Bronchial epithelial cell (primary cell): ENCODE results near the gene RNF113A. TPM values are rescaled to one million over a fixed set of nuclear protein-coding genes. Genes with fewer than 3 reads are reported as not detected.
A peak's percentile ranks its signal among the peaks of the same experiment; 100 is the strongest.

Experiments used
- DNase-seq: peaks from one replicate; pipeline ENCODE4 v3.0.0-alpha.2; 2010; ENCODE audit warnings: low read depth
- FAIRE-seq: peaks from 2 replicates; lab custom pipeline; 2011; peaks lifted over from hg19 to GRCh38; lab: Jason Lieb, UNC
- H3K27me3 ChIP-seq: 2 replicates; pipeline ENCODE4 v1.5.1; 2011; ENCODE audit warnings: low read length; ENCODE audit not compliant: control insufficient read depth, insufficient read depth
- H3K36me3 ChIP-seq: 2 replicates; pipeline ENCODE4 v1.5.1; 2011; ENCODE audit warnings: low read length; ENCODE audit not compliant: control insufficient read depth, insufficient read depth
- H3K4me3 ChIP-seq: 2 replicates; pipeline ENCODE4 v1.5.1; 2011; ENCODE audit warnings: mild to moderate bottlenecking, low read depth, low read length, control low read depth
- CTCF ChIP-seq: IDR thresholded peaks from 2 replicates; pipeline ENCODE4 v1.5.1; 2011; ENCODE audit warnings: mild to moderate bottlenecking, moderate library complexity, low read length, control low read depth, inconsistent platforms; ENCODE audit not compliant: insufficient read depth, severe bottlenecking
- total RNA-seq: library from RNA; depleted of rRNA; stranded (reverse); fragments of >200 nt; gene quantifications from 2 replicates; pipeline ENCODE4 v1.2.1, GENCODE V29; 2014

Gene RNF113A
- total RNA-seq, 1 donor from 2014 or later = 17.6 TPM

DNA sequence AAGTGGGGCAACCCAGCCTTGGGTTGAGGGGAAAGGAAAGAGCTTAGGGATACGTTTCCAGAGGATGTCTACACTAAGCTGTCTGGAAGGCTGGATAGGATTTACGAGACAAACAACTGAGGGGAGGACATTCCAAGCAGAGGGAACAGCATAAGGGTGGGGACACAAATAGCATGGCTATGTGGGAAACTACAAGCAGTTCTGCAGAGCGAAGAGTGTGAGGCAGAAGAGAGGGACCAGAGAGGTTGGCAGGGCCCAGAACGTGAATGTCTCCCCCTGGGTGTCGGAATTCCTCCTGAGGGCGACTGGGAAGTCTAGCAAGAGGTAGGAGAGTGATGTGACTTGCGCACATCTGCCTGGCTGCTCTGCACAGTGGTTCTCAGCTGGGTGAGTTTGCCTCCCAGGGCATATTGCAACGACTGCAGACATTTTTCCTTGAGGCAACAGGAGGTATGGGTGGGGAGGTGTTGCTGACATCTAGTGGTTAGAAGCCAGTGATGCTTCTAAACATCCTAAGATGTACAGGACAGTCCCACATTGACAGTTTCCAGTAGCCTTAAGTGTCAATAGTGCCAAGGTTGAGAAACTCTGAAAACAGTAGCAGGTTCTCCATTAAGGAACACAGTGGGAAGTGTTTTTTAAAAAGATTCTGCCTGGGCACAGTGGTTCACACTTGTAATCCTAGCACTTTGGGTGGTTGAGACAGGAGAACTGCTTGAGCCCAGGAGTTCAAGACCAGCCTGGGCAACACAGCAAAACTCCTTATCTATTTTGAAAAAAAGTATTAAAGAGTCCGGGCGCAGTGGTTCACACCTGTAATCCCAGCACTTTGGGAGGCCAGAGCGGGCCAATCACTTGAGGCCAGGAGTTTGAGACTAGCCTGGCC, 9.3 kb upstream of the RNF113A start:
- DNase-seq (peak; percentile 47), FAIRE-seq (peak; percentile 92)
- peak; percentile 75 for TF ChIP-seq CTCF
- Histone ChIP-seq H3K27me3 (no peaks in the 10 kb centered on the region), H3K36me3 (no peaks in the 10 kb centered on the region), H3K4me3 (no peak overlapping the region)

DNA sequence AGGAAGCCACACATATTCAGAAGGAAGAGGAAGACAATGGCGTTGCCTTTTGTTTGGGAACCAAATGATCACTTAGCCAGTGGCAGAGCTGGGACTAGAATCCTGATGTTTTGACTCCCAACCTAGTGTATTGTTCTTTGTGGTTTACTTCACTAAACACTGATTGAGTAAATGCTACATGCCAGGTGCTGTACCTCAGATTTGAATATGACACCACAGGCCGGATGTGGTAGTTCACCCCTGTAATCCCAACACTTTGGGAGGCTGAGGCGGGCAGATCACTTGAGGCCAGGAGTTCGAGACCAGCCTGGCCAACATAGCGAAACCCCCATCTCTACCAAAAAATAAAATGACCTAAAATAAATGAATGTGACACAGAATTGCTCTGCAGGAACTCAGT, 8.5 kb upstream of the RNF113A start:
- no peaks in the 10 kb centered on the region for H3K36me3 ChIP-seq
- no peaks in the 10 kb centered on the region for H3K27me3 ChIP-seq
- no peak overlapping the region for H3K4me3 ChIP-seq
- TF ChIP-seq CTCF = no peak
- no peak for FAIRE-seq
- peak; percentile 7 for DNase-seq

DNA sequence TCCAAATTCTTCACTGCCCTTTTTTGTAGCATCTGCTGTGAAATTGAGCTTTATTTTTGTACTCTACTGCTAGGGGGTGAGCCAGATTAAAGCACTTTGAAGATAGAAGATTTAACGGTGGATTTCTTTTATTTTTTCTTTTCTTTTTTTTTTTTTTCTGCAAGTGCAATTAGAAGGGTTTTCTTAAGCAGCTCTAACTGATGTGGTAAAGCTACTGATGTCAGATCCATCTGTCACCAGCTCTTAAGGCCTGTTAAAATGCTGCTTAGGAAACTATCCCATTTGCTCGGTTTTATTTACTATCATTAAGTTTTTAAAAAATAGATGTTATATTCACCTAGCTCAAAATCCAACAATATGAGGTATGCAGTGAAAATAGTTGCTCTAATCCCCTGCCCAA, 7.2 kb upstream of the RNF113A start:
- Histone ChIP-seq H3K4me3 (no peak overlapping the region), H3K27me3 (no peaks in the 10 kb centered on the region), H3K36me3 (no peaks in the 10 kb centered on the region)
- TF ChIP-seq CTCF = no peak
- no peak for DNase-seq
- no peak for FAIRE-seq

GRCh38 chrX:119871245-119871598, 311 bp downstream of the RNF113A start:
- FAIRE-seq (no peak), DNase-seq (peak; percentile 8)
- no peaks in the 10 kb centered on the region for H3K27me3 ChIP-seq
- H3K4me3 ChIP-seq = peak overlapping the region; percentile 60
- TF ChIP-seq CTCF = no peak
- no peaks in the 10 kb centered on the region for H3K36me3 ChIP-seq

DNA sequence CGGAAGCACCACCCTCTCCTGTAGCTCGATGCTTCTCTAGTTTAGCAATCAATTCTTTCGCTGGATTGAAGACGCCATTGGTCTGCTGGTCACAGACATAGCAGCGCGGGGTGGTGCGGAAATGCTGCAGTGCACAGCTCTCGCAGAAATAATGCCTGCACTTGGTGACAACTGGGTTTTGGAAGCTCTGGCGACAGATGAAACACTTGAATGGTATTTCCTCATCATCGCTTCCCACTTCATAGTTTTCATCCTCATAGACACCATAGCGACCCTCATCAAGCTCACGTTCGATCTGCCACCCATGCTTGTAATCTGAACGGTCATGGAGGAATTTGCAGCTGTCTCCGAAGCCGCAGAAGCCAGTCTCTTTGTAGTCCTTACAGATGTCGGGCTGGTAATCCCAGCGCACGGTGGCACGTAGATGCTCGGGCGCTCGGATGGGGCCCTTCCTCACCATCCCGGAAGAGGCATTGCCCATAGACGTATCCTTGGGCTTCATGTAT, 854 bp downstream of the RNF113A start:
- Histone ChIP-seq H3K4me3 (peak overlapping the region; percentile 60), H3K27me3 (no peaks in the 10 kb centered on the region), H3K36me3 (no peaks in the 10 kb centered on the region)
- FAIRE-seq = no peak
- no peak for TF ChIP-seq CTCF
- no peak for DNase-seq
